ENCODE measurements around the gene METTL8.

DNA sequence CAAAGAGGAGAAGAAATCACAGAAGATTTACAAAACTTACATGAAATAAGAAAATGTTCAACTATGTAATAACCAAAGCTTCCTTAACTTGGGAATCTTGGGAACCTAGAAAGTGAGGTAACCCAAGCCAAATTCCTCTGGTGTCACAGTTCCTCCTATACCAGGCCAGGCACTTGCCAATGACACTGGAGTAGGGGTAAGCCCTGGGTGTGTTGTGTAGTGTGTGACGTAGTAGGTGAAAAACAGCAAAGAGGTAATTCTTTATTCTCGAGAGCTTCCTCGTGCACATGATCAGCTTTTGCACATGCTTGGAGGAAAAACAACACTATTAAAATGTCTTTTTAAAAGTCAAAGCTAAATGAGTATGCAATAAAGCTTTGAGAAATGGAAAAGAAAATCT, 118.0 kb downstream of the METTL8 start:
- TF ChIP-seq, protein P1, sequence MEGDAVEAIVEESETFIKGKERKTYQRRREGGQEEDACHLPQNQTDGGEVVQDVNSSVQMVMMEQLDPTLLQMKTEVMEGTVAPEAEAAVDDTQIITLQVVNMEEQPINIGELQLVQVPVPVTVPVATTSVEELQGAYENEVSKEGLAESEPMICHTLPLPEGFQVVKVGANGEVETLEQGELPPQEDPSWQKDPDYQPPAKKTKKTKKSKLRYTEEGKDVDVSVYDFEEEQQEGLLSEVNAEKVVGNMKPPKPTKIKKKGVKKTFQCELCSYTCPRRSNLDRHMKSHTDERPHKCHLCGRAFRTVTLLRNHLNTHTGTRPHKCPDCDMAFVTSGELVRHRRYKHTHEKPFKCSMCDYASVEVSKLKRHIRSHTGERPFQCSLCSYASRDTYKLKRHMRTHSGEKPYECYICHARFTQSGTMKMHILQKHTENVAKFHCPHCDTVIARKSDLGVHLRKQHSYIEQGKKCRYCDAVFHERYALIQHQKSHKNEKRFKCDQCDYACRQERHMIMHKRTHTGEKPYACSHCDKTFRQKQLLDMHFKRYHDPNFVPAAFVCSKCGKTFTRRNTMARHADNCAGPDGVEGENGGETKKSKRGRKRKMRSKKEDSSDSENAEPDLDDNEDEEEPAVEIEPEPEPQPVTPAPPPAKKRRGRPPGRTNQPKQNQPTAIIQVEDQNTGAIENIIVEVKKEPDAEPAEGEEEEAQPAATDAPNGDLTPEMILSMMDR (IDR thresholded peaks at IDR 0.05): no peak
- TF ChIP-seq POLR2A (IDR thresholded peaks at IDR 0.05): no peak
